HG03558 (cell line): ENCODE data around the gene COL7A1.

Experiments used
- ATAC-seq: cut with Tn5 transposase; IDR thresholded peaks from one replicate; pipeline ENCODE4 v1.9.1; 2021; ENCODE audit warnings: moderate number of reproducible peaks; ENCODE audit not compliant: unreplicated experiment; ENCODE audit errors: extremely low read depth

COL7A1 gene

GRCh38 chr3:48592519-48593087 is 2.5 kb downstream of the COL7A1 start:
- ATAC-seq: no peak

GRCh38 chr3:48591886-48592518 is 3.1 kb downstream of the COL7A1 start:
- ATAC-seq: no peak

GRCh38 chr3:48591436-48591835 is 3.7 kb downstream of the COL7A1 start:
- ATAC-seq: no peak

GRCh38 chr3:48588230-48588629 is 6.9 kb downstream of the COL7A1 start:
- no peak for ATAC-seq

- ATAC-seq: no peak
Measured at GRCh38 chr3:48587686-48588085, 7.4 kb downstream of the COL7A1 start.

GRCh38 chr3:48585411-48585810 is 9.7 kb downstream of the COL7A1 start:
- ATAC-seq: no peak

GRCh38 chr3:48584836-48585235 is 10.3 kb downstream of the COL7A1 start:
- no peak for ATAC-seq

GRCh38 chr3:48581621-48582481 is 13.3 kb downstream of the COL7A1 start:
- ATAC-seq: no peak

- no peak for ATAC-seq
Measured at GRCh38 chr3:48576647-48577046, 18.5 kb downstream of the COL7A1 start.

- no peak for ATAC-seq
Measured at GRCh38 chr3:48575366-48575765, 19.8 kb downstream of the COL7A1 start.

GRCh38 chr3:48573973-48574585 is 21.1 kb downstream of the COL7A1 start:
- ATAC-seq: no peak

- ATAC-seq: no peak
Measured at GRCh38 chr3:48572517-48572916, 22.6 kb downstream of the COL7A1 start.

- no peak for ATAC-seq
Measured at GRCh38 chr3:48571938-48572337, 23.2 kb downstream of the COL7A1 start.

GRCh38 chr3:48569808-48570450 is 25.2 kb downstream of the COL7A1 start:
- no peak for ATAC-seq

GRCh38 chr3:48569400-48569799 is 25.7 kb downstream of the COL7A1 start:
- no peak for ATAC-seq

GRCh38 chr3:48568476-48568875 is 26.7 kb downstream of the COL7A1 start:
- ATAC-seq: no peak

- ATAC-seq: no peak
Measured at GRCh38 chr3:48567500-48567899, 27.6 kb downstream of the COL7A1 start.

GRCh38 chr3:48567090-48567489 is 28.0 kb downstream of the COL7A1 start:
- ATAC-seq: no peak

GRCh38 chr3:48566401-48566760 is 28.7 kb downstream of the COL7A1 start:
- no peak for ATAC-seq

- no peak for ATAC-seq
Measured at GRCh38 chr3:48565591-48566400, 29.3 kb downstream of the COL7A1 start.
